Measurements from ENCODE around the gene TMEM184B.

TMEM184B gene

GRCh38 chr22:38223289-38223960, 49.4 kb downstream of the TMEM184B start:
- Mint-ChIP-seq H3K27ac (no peak overlapping the region), H3K4me1 (peaks cover 5 to 10% of the 10 kb centered on the region in 2 donors), H3K4me3 (no peak overlapping the region), H3K27me3 (no peaks in the 10 kb centered on the region), H3K36me3 (peaks cover 29 to 38% of the 10 kb centered on the region in 2 donors), H3K9me3 (no peaks in the 10 kb centered on the region)
- DNase-seq (no peak), ATAC-seq (replicated peaks) (peak in 1 of 2 donors; percentile 12)

- Mint-ChIP-seq H3K36me3 (peaks cover 29 to 35% of the 10 kb centered on the region in 2 donors), H3K27me3 (no peaks in the 10 kb centered on the region), H3K4me1 (peaks cover 10 to 14% of the 10 kb centered on the region in 2 donors), H3K27ac (no peak overlapping the region), H3K4me3 (no peak overlapping the region), H3K9me3 (no peaks in the 10 kb centered on the region)
- DNase-seq: no peak
- no peak for ATAC-seq (replicated peaks)
These were observed 50.1 kb downstream of the TMEM184B start for GRCh38 chr22:38222797-38223119.

DNA sequence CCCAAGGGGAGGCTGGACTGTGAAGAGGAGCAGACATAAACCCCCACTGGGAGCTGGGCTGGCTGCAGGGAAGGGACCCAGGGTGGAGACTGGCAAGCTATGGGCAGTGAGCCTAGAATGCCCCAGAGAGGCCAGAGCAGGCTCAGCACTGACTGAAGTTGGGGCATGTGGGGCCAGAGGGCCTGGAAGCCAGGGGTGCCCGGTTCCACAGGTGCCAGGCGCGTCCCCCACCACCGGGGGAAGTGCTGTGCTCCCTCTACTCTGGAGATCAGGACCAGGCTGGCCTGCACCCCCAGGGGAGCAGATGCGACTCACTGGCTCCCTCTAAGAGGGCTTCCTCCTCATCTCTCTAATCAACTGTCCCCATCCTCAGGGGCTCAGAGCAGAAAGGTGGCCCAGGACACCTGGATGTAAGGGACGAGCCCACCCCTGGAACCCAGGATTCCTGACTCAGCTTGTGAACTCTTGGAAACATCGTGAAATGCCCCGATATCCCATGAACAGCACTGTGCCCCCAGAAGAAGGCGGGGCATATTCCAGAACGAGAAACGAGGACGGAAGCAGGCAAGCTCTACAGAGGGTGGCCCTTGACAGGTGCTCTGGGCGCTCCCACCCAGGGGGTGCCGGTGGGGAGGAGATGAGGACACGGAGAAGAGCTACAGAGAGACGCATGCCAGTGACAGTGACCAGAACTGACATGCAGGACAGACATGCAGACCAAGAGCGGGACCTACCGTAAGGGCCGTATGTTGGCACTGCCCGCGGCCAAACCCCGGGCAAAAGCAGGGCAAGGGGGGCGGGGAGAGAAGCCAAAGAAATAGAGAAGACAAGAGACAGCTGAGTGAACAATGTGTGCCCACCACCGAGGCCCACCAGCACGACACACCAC, 50.7 kb downstream of the TMEM184B start:
- ATAC-seq (replicated peaks): no peak
- no peaks in the 10 kb centered on the region for H3K9me3 Mint-ChIP-seq
- H3K4me1 Mint-ChIP-seq: peaks cover 10 to 14% of the 10 kb centered on the region in 2 donors
- H3K36me3 Mint-ChIP-seq: peaks cover 28 to 32% of the 10 kb centered on the region in 2 donors
- H3K27me3 Mint-ChIP-seq: no peaks in the 10 kb centered on the region
- no peak for DNase-seq
- no peak overlapping the region for H3K4me3 Mint-ChIP-seq
- no peak overlapping the region for H3K27ac Mint-ChIP-seq

DNA sequence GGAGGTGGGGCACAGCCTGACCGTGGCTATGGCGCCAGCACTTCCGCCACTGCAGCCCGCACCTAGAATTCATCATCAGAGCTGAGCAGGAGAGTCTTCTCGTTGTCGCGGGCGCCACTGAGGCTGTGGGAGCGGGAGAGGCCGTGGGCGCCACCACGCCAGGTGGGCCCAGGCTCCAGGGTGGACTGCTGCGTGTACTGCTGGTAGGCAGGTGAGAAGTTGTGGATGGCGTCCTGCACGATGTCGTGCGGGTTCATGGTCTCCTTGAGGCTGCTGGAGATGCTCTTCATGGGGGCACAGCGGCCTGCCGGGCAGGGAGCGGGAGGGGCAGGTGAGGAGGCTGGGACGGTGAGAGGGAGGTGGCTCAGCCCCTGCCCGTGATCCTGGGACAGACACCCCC, 51.4 kb downstream of the TMEM184B start:
- DNase-seq (no peak), ATAC-seq (replicated peaks) (no peak)
- H3K4me1 Mint-ChIP-seq: peaks cover 10 to 14% of the 10 kb centered on the region in 2 donors
- H3K9me3 Mint-ChIP-seq: no peaks in the 10 kb centered on the region
- no peak overlapping the region for H3K4me3 Mint-ChIP-seq
- no peaks in the 10 kb centered on the region for H3K27me3 Mint-ChIP-seq
- peaks cover 24 to 27% of the 10 kb centered on the region in 2 donors for H3K36me3 Mint-ChIP-seq
- no peak overlapping the region for H3K27ac Mint-ChIP-seq

- H3K9me3 Mint-ChIP-seq: no peaks in the 10 kb centered on the region
- H3K27me3 Mint-ChIP-seq: no peaks in the 10 kb centered on the region
- H3K4me1 Mint-ChIP-seq: peaks cover 10 to 14% of the 10 kb centered on the region in 2 donors
- H3K27ac Mint-ChIP-seq: peak overlapping the region; percentile 65
- ATAC-seq (replicated peaks) (no peak), DNase-seq (no peak)
- no peak overlapping the region for H3K4me3 Mint-ChIP-seq
- H3K36me3 Mint-ChIP-seq: peaks cover 25 to 27% of the 10 kb centered on the region in 2 donors
These were observed 52.0 kb downstream of the TMEM184B start for GRCh38 chr22:38220653-38221386.

DNA sequence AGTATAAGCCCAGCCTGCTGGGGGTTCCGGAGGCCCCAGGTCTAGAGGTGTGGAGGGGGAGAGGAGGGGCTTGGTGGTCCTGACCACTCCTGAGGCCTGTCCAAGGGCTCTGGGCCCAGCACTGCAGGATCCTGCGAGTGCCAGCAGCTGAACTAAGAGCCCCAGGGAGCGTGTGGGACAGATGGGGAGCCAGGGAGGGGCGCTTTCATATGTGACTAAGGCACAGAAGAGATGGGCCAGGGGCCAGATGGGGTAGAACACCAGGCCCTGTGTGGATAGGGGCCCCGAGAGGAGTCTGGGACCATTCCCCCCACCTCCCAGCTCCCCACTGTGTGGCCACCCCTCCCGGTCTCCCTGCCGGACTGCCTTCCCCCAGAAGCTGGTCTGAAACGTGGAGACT, 52.6 kb downstream of the TMEM184B start:
- Mint-ChIP-seq H3K27ac (peak overlapping the region; percentile 49), H3K27me3 (peaks cover 2 to 3% of the 10 kb centered on the region in 2 donors), H3K4me3 (no peak overlapping the region), H3K36me3 (peaks cover 27 to 30% of the 10 kb centered on the region in 2 donors), H3K4me1 (peaks cover 12 to 19% of the 10 kb centered on the region in 2 donors), H3K9me3 (no peaks in the 10 kb centered on the region)
- ATAC-seq (replicated peaks) (no peak), DNase-seq (no peak)

DNA sequence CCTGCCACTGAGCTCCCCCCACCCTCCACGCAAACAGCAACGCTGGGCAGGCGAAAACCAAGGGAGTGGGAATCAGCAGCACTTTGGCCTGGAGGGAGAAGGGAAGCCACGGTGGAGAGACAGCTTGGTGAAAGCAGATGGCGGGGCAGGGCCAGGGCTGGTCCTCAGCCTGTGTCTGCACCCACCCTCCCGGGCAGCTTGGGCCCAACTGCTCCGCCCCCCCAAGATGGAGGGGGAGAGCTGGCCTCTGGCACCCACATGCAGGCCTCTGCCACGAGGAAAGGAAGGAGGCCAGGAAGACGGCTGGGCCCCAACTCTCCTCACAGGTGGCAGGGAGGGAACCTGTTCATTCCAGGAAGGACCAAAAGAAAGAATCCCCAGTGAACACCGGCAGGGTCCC, 53.2 kb downstream of the TMEM184B start:
- DNase-seq (no peak), ATAC-seq (replicated peaks) (no peak)
- H3K27me3 Mint-ChIP-seq: peaks cover 7% of the 10 kb centered on the region in 2 donors
- no peaks in the 10 kb centered on the region for H3K9me3 Mint-ChIP-seq
- H3K27ac Mint-ChIP-seq: no peak overlapping the region
- H3K4me1 Mint-ChIP-seq: peaks cover 17 to 25% of the 10 kb centered on the region in 2 donors
- peaks cover 31% of the 10 kb centered on the region in 2 donors for H3K36me3 Mint-ChIP-seq
- H3K4me3 Mint-ChIP-seq: no peak overlapping the region

DNA sequence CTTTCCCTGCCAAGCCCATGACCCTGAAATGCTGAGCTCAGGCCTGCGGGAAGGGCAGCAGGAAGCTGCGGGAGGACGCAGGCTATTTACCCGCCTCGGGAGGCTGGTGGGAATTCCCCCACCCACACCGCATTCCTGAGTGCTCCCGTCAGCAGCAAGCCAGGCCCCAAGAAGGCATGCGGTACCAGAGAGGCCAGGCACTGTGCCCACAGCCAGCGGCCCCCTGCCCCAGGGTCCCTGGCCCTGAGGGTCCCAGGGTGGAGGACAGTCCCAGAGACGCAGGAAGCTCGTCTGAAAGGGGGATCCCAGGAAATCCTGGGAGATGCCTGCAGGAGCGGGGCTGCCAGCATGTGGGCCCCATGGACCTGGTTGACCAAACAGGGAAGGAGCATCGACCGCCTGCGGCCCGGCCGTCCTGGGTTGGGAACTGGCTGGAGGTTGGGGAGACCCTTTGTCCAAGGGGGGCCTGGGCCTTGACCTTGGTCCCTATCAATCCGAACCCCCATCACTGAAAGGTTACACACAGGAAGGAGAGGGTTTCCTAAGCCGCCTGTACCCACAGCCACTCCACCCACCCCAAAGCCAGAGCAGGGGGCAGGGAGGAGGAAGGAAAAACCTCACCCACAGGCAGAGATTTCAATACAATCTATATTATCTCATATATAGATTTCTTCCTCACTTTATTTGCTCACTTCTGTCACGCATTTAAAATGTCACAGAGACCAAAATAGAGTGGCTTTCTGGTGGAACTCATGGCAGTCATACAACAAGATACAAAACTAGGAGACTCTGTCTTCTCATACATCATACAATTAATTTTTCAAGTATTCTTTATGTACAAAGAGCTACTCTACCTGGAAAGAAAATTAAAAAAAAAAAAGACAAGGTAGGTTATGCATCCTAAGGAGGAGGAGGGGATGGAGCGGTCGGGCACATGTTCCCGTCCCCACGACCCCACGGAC, 53.9 kb downstream of the TMEM184B start:
- no peak for DNase-seq
- ATAC-seq (replicated peaks): no peak
- peaks cover 19 to 29% of the 10 kb centered on the region in 2 donors for H3K4me1 Mint-ChIP-seq
- H3K27me3 Mint-ChIP-seq: peaks cover 7% of the 10 kb centered on the region in 2 donors
- H3K27ac Mint-ChIP-seq: no peak overlapping the region
- H3K4me3 Mint-ChIP-seq: no peak overlapping the region
- H3K9me3 Mint-ChIP-seq: no peaks in the 10 kb centered on the region
- H3K36me3 Mint-ChIP-seq: peaks cover 29 to 31% of the 10 kb centered on the region in 2 donors

DNA sequence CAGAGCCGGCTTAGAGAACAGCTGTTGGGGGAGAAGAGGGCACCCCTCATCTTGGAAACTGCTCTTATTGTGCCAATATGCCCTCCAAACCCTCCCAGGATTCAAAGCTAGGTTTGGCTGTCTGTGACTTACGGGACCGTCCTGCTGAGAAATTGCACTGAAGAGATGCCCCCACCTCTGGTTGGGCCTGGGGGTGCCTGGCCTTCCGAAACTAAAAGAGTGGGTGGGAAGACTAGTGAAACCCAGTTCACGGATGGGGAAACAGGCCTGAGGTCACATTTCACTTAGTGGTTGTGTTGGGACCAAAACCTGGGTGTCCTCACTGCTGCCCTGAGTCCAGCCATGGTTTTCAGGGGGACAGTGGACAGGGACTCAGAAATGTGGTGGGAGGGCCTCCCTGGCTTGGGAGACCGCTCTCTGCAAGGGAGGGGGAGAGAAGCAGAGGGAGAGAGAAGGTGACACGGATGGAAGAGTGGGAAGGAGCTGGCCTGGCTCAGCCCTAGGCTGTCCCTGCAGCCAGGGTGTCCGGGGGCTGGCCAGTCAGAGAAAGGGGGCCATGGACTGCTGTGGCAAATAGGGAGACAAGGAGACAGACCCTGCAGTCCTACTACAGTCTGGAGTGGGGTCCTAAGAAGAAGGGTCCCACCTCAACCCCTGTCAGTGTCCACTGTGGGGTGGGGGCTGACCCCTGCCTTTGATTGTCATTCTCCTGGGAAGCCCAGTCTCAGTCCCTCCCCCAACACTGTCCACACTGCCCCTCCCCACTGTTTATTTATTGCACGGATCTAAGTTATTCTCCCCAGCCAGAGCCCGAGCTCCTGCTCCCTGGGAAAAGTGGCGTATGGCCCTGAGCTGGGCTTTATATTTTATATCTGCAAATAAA, 57.4 kb downstream of the TMEM184B start:
- DNase-seq (no peak), ATAC-seq (replicated peaks) (no peak)
- Mint-ChIP-seq H3K27me3 (peaks cover 7% of the 10 kb centered on the region in 2 donors), H3K9me3 (peaks cover under 1 to 2% of the 10 kb centered on the region in 2 donors), H3K27ac (peak overlapping the region; percentile 81), H3K4me1 (peaks cover 26 to 50% of the 10 kb centered on the region in 2 donors), H3K4me3 (peak overlapping the region; percentile 45 to 48), H3K36me3 (peaks cover 17 to 24% of the 10 kb centered on the region in 2 donors)

GRCh38 chr22:38214302-38215056, 58.3 kb downstream of the TMEM184B start:
- no peak overlapping the region for H3K27ac Mint-ChIP-seq
- ATAC-seq (replicated peaks): peak; percentile 48 to 50
- peak; percentile 27 for DNase-seq
- peaks cover 29 to 58% of the 10 kb centered on the region in 2 donors for H3K4me1 Mint-ChIP-seq
- H3K36me3 Mint-ChIP-seq: peaks cover 19 to 27% of the 10 kb centered on the region in 2 donors
- H3K4me3 Mint-ChIP-seq: peak overlapping the region; percentile 48 to 67
- peaks cover 2 to 5% of the 10 kb centered on the region in 2 donors for H3K9me3 Mint-ChIP-seq
- peaks cover 7% of the 10 kb centered on the region in 2 donors for H3K27me3 Mint-ChIP-seq

- Mint-ChIP-seq H3K36me3 (peaks cover 19 to 24% of the 10 kb centered on the region in 2 donors), H3K4me1 (peaks cover 29 to 59% of the 10 kb centered on the region in 2 donors), H3K27ac (peak overlapping the region; percentile 21), H3K4me3 (peak overlapping the region; percentile 32 to 67), H3K27me3 (peaks cover 7% of the 10 kb centered on the region in 2 donors), H3K9me3 (peaks cover 2 to 5% of the 10 kb centered on the region in 2 donors)
- ATAC-seq (replicated peaks): peak; percentile 29 to 43
- peak; percentile 30 for DNase-seq
These were observed 58.9 kb downstream of the TMEM184B start for GRCh38 chr22:38213990-38214301.

DNA sequence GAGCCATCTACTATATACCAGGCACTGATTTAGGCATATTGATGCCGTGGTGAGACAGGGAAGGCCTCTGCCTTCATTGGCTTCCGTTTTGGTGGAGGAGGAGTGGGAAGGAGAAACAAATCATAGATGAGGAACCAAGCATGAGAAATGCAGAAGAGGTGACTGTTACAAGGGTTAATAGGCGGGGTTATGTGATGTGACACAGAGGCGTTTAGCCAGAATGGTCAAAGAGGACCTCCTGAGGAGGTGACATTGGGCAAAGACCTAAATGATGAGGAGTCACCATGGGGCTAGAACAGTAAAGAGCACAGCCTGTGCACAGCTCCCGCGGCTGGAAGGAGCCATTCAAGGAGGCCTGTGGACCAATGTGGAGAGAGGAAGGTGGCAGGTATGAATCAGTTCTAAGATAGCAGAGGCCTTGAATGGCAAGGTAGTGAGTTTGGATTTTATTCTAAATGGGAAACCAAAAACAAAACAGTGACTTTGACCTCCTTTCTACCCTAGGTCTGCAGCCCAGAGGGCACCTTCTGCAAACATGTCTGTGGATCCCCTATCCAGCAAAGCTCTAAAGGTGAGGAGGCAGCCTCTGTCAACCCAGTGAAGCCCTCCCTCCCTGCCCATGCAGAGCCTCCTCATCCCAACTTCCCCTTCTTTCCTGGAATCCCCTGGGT, 59.4 kb downstream of the TMEM184B start:
- DNase-seq: no peak
- peak; percentile 65 to 78 for ATAC-seq (replicated peaks)
- Mint-ChIP-seq H3K36me3 (peaks cover 19 to 29% of the 10 kb centered on the region in 2 donors), H3K4me1 (peaks cover 31 to 60% of the 10 kb centered on the region in 2 donors), H3K27me3 (peaks cover 7% of the 10 kb centered on the region in 2 donors), H3K4me3 (peak overlapping the region in 1 of 2 donors; percentile 67), H3K27ac (peak overlapping the region; percentile 32), H3K9me3 (peaks cover 2 to 5% of the 10 kb centered on the region in 2 donors)
